Stimulated activated CD4-positive, alpha-beta T cell treated with anti-CD3 and anti-CD28 coated beads, Interleukin-12 subunit alpha, Interleukin-12 subunit beta, amount 100 ng/mL, for 4 hours (primary cell): ENCODE data around the gene MCF2L.

Experiments used
- DNase-seq: peaks from one replicate; pipeline ENCODE4 v3.0.0-alpha.2; 2020

MCF2L gene

DNA sequence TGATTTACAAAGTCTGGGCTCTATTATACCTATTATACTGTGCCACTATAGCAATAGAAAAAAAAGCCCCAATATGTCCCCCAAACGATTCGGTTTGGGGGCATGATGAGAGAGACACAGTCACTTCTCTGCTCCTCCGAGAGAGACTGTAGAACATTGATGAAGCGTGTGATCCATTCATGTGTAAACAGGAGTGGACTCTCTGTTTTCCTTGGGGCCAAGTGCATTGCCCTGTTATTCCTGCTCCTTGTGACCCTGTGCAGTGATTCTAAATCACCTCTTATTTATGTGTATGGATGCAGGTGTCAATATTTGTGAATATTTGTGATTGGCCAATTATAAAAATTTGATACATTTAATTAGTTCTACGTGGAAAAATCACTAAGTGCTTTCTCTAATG is 170.6 kb downstream of the MCF2L start:
- DNase-seq, result no peak

DNA sequence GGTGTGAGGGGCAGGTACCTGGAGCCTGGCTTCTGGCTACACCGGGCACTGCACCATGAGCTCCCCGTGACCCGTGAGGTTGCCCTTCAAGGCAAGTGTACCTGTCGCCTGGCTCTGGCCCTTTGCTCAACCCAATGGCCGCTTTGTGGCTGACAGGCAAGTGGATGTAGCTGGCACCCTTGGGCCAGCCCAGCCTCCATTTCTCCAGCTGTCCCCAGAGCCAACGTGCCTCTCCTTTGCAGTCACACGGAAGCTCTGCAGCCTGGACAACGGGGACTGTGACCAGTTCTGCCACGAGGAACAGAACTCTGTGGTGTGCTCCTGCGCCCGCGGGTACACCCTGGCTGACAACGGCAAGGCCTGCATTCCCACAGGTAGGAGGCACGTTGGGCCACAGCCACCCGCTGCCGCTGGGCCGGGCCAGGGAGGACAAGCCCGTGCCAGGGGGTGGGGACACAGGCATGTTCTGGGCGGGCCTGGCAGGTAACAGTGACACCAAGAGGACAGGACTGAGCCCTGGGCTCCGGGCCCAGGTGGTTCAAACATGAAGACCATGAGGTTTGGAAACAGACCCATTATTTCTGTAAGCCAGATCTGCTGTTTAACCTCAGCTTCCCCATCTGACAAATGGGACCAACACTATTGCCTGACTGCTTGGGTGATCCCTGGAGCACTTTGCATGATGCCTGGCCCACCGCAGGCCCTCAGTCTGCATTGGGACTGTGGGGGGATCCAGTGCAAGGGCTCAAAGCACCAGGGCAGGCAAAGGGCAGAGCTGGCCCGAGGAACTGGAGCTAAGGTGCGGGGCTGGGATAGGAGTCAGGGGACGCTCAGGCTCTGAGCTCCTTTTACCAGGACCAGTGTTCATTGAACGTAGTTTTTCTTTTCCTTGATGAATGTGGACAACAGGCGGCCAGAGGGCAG is 171.9 kb downstream of the MCF2L start:
- DNase-seq, result no peak

DNA sequence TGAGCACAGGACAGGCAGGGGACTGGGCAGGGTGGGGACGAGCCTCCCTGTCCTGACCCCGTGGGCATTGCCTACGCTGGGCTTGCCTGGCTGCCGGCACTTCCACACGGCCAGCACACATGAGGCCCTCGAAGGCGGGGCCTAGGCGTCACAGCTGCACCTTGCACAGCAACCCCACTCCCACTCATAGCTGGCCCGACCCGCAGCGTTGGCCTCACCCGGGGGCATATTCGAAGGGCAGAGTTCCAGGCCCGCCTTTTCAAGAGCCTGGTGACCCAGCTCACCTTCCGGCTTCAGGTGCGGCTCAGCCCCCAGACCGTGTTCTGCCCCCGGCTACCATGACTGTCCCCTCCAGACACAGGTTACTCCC is 172.6 kb downstream of the MCF2L start:
- DNase-seq, result no peak

DNA sequence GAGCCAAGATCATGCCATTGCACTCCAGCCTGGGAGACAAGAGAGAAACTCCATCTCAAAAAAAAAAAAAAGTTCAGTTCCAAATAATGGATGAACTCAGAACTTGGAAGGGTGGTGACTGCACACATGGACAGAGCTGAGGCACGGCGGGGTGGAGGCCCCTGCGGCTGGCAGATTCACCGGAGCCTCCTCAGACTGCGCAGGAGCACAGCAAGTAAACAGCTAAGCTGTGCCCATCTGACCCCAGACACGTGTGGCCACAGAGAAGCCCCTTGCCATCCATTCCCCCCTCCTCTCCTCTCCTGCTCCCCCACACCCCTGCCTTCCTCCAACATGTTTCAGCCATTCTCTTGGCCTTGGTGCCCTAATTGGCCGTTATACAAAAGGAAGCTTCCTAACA is 173.9 kb downstream of the MCF2L start:
- DNase-seq, result no peak

DNA sequence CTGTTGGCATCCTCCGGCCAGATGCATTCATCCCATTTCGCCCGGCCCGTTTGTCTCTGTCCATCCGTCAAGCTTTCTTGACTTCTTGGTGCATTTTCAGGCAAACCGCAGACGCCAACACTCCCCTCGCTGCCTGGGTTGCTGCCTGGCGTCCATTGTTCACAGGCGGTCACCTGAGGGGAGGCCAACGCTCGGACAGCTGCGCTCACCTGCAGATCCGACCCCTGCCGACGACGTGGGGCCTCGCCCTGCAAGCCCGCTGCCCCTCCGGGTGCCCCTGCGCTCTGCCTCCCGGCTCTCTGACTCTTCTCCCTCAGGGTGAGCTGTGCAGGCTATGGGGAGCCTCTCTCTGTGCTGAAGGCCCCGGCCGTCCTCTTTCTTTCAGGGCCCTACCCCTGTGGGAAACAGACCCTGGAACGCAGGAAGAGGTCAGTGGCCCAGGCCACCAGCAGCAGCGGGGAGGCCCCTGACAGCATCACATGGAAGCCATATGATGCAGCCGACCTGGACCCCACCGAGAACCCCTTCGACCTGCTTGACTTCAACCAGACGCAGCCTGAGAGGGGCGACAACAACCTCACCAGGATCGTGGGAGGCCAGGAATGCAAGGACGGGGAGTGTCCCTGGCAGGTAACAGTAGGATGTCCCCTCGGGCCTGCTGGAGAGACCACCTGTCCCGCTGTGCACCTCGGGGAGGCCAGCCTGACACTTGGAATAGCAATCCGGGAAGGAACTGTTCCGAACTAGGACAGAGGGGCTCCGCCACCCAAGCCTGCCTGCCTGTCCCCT is 174.6 kb downstream of the MCF2L start:
- no peak for DNase-seq

DNA sequence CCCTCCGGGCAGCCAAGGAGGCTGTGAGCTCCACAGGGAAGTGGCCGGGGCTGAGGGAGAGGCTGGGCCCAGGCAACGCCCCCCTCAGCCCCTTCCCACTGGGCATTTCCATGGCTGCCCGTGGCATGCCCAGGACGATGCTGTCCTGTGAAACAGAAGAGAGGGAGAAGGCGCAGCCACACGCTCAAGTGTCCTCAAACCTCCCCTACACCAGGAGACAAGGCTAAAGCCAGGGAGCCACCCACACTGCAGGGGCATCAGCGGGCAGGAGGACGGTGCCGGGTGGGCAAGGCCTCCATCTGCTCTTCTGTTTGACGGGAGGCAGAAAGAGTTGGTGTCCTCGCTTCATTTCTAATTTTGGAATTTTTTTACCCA is 175.2 kb downstream of the MCF2L start:
- no peak for DNase-seq

DNA sequence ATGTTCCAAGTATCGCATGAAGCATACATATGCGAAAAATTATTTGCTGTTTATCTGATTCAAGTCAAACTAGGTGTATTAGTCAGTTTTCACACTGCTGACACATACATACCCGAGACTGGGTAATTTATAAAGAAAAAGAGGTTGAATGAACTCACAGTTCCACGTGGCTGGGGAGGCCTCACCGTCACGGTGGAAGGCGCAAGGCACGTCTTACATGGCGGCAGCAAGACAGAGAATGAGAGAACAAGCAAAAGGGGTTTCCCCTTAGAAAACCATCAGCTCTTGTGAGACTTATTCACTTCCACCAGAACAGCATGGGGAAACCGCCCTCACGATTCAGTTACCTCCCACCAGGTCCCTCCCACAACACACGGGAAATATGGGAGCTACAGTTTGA is 176.5 kb downstream of the MCF2L start:
- peak; percentile 33 for DNase-seq

DNA sequence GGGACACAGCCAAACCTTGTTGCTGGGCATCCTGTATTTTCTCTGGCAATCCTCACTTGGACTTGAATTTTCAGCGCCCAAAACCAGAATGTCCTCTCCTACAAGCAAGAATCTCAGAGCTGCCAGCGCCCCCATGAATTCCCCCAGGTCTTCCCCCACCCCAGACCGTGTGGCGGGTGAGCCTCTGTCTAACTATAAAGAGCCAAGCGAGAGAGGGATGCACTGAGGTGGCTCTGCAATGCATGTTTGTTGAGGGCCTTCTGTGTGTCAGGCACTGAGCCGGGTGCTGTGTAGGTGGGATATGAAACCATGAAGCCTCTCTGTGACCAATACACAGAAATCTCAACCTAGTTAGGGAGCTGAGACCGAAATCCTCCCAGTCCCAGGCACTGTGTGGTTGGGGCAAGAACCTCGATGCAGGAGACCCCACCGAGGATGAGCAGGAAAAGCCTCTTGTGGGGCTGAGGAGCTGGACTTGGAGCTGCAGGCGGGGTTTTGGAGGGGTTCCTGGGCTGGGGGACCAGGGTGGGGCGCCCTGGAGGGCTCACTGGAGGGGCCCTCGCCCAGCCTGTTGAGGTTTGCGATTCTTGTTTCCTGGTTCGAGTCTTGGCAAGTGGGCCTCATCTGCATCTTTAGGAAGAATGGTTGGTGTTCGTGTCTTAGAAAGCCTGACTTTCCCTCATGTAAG is 177.0 kb downstream of the MCF2L start:
- no peak for DNase-seq

DNA sequence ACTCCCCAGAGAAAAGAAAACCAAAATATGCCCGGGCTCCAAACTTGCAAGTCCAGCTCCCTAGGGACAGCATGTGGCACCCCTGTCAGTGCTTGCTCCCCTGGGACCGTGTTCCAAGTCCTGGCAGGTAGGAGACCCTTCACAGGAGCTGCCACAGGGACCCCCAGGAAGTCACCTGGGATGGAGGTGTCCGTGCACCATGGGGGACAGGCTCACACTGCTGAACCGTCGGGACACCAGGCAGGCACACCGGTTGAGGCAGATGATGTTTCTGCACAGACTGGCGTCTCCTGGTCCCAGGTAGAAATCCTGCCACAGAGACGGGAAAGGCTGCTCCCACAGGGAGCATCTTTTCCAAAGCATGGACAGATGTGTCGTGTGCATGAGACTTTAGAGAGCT is 177.7 kb downstream of the MCF2L start:
- no peak for DNase-seq

DNA sequence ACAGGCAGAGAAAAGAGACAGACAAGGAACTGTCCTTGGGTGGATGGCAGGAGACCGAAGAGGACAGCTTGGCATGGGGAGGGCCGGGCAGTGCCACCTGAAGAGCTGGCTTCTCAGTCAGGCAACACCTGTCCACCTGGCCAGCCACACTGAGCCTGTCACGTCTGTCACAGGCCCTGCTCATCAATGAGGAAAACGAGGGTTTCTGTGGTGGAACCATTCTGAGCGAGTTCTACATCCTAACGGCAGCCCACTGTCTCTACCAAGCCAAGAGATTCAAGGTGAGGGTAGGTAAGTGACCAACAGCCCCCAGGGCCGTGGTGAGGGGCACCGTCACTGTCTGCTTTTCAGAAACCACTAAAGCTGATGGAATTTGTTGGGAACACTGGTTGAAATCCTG is 178.2 kb downstream of the MCF2L start:
- DNase-seq, result no peak

DNA sequence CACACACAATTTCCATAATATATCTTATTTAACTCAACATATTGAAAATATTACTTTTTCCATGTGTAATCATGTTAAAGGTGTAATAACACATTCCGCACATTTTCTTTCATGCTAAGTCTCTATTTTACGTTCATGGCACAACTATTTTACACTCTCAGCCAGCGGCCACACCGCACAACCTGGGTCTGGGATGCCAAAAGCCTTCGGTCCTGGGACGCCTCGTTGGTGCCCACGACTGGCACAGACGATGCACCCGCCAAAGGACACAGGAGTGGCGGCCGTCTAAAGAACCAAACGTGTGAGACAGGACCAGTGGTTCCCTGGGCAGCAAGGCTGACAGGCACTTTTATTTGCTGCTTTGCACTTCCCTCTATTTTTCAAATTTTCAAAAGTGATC is 179.4 kb downstream of the MCF2L start:
- DNase-seq, result no peak

DNA sequence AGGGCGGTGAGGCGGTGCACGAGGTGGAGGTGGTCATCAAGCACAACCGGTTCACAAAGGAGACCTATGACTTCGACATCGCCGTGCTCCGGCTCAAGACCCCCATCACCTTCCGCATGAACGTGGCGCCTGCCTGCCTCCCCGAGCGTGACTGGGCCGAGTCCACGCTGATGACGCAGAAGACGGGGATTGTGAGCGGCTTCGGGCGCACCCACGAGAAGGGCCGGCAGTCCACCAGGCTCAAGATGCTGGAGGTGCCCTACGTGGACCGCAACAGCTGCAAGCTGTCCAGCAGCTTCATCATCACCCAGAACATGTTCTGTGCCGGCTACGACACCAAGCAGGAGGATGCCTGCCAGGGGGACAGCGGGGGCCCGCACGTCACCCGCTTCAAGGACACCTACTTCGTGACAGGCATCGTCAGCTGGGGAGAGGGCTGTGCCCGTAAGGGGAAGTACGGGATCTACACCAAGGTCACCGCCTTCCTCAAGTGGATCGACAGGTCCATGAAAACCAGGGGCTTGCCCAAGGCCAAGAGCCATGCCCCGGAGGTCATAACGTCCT is 180.0 kb downstream of the MCF2L start:
- no peak for DNase-seq
